Chondrocyte (in vitro differentiated cells): ENCODE results near the gene SCAMP5. TPM values are rescaled to one million over a fixed set of nuclear protein-coding genes. Genes with fewer than 3 reads are reported as not detected.

Source experiments
- DNase-seq: peaks from one replicate; pipeline ENCODE4 v3.0.0; 2021; ENCODE audit warnings: mixed read lengths, low spot score
- H3K27ac Mint-ChIP-seq: one replicate; pipeline ENCODE4 v1.8.0; 2021; ENCODE audit warnings: mild to moderate bottlenecking, moderate library complexity, mixed read lengths; ENCODE audit not compliant: unreplicated experiment
- H3K27me3 Mint-ChIP-seq: 2 replicates; pipeline ENCODE4 v1.8.0; 2021; ENCODE audit warnings: low read depth, mixed read lengths
- H3K36me3 Mint-ChIP-seq: 2 replicates; pipeline ENCODE4 v1.8.0; 2021; ENCODE audit warnings: low read depth, mixed read lengths
- H3K4me1 Mint-ChIP-seq: 2 replicates; pipeline ENCODE4 v1.8.0; 2021; ENCODE audit warnings: low read depth, mild to moderate bottlenecking, mixed read lengths
- H3K4me3 Mint-ChIP-seq: one replicate; pipeline ENCODE4 v1.8.0; 2021; ENCODE audit warnings: mild to moderate bottlenecking, moderate library complexity, mixed read lengths; ENCODE audit not compliant: unreplicated experiment
- H3K9me3 Mint-ChIP-seq: 2 replicates; pipeline ENCODE4 v1.8.0; 2021; ENCODE audit warnings: low read depth, mixed read lengths
- CTCF ChIP-seq: fragments of 200-600 bp; sonication (generic); IDR thresholded peaks from 2 replicates; pipeline ENCODE4 v1.5.0; 2021; ENCODE audit warnings: antibody characterized with exemption, mild to moderate bottlenecking, moderate library complexity
- total RNA-seq: library from RNA; stranded (reverse); gene quantifications from 3 replicates; pipeline ENCODE4 v1.2.1, GENCODE V29; 2021

The SCAMP5 gene
- total RNA-seq, 1 donor from 2014 or later, result 20.6 TPM

- H3K4me3 Mint-ChIP-seq, result no peak overlapping the region
- no peak for TF ChIP-seq CTCF
- H3K27ac Mint-ChIP-seq, result no peak overlapping the region
- no peak for DNase-seq
- no peaks in the 10 kb centered on the region for H3K4me1 Mint-ChIP-seq
- H3K9me3 Mint-ChIP-seq, result no peaks in the 10 kb centered on the region
- peaks cover 4% of the 10 kb centered on the region for H3K36me3 Mint-ChIP-seq
- peaks cover 31% of the 10 kb centered on the region for H3K27me3 Mint-ChIP-seq
Measured at GRCh38 chr15:74983725-74984231, 11.6 kb upstream of the SCAMP5 start.

- H3K27ac Mint-ChIP-seq, result no peak overlapping the region
- peak; percentile 66 for TF ChIP-seq CTCF
- H3K4me1 Mint-ChIP-seq, result no peaks in the 10 kb centered on the region
- peaks cover 41% of the 10 kb centered on the region for H3K27me3 Mint-ChIP-seq
- H3K4me3 Mint-ChIP-seq, result no peak overlapping the region
- peaks cover 4% of the 10 kb centered on the region for H3K36me3 Mint-ChIP-seq
- DNase-seq, result peak; percentile 59
- H3K9me3 Mint-ChIP-seq, result no peaks in the 10 kb centered on the region
Measured at GRCh38 chr15:74988007-74988800, 7.2 kb upstream of the SCAMP5 start.

GRCh38 chr15:74989527-74989926 lies 5.8 kb upstream of the SCAMP5 start:
- no peaks in the 10 kb centered on the region for H3K4me1 Mint-ChIP-seq
- no peak overlapping the region for H3K27ac Mint-ChIP-seq
- DNase-seq, result no peak
- no peak for TF ChIP-seq CTCF
- H3K27me3 Mint-ChIP-seq, result peaks cover 35% of the 10 kb centered on the region
- no peaks in the 10 kb centered on the region for H3K36me3 Mint-ChIP-seq
- H3K9me3 Mint-ChIP-seq, result no peaks in the 10 kb centered on the region
- H3K4me3 Mint-ChIP-seq, result no peak overlapping the region

GRCh38 chr15:74992619-74993018 lies 2.7 kb upstream of the SCAMP5 start:
- Mint-ChIP-seq H3K27me3 (peaks cover 17% of the 10 kb centered on the region), H3K4me3 (no peak overlapping the region), H3K36me3 (peaks cover 5% of the 10 kb centered on the region), H3K9me3 (peaks cover 4% of the 10 kb centered on the region), H3K4me1 (peaks cover 11% of the 10 kb centered on the region), H3K27ac (no peak overlapping the region)
- no peak for TF ChIP-seq CTCF
- DNase-seq, result no peak

GRCh38 chr15:74994236-74994635 lies 1.1 kb upstream of the SCAMP5 start:
- H3K36me3 Mint-ChIP-seq, result peaks cover 6% of the 10 kb centered on the region
- peaks cover 13% of the 10 kb centered on the region for H3K27me3 Mint-ChIP-seq
- no peak for DNase-seq
- TF ChIP-seq CTCF, result no peak
- peaks cover 11% of the 10 kb centered on the region for H3K4me1 Mint-ChIP-seq
- H3K27ac Mint-ChIP-seq, result no peak overlapping the region
- peaks cover 4% of the 10 kb centered on the region for H3K9me3 Mint-ChIP-seq
- H3K4me3 Mint-ChIP-seq, result no peak overlapping the region
